Vagina (tissue), 2 donors: ENCODE measurements around the gene SOX12.

ENCODE experiments used
- POLR2A ChIP-seq, 2 donors: fragments of 450-650 bp; IDR thresholded peaks; one replicate each; pipeline ENCODE4 v1.6.1; 2017; ENCODE audit warnings: antibody characterized with exemption in 2 of 2, mild to moderate bottlenecking in 2 of 2, moderate library complexity in 2 of 2
- POLR2AphosphoS5 ChIP-seq, 2 donors: sonication (generic); formaldehyde crosslinking; IDR thresholded peaks; one replicate each; pipeline ENCODE4 v1.9.0; 2017; ENCODE audit warnings: antibody characterized with exemption in 2 of 2, mild to moderate bottlenecking in 2 of 2, low read depth in 1 of 2; ENCODE audit not compliant: insufficient read depth in 1 of 2
- TF ChIP-seq, protein P1 (sequence below), 3 experiments: fragments of 450-650 bp in 2 of 3; fragments of 200-600 bp in 1 of 3; sonication (generic) in 1 of 3; IDR thresholded peaks; one replicate each; pipeline ENCODE4 v1.5.1; 2017 to 2019; ENCODE audit warnings: antibody characterized with exemption in 3 of 3, mild to moderate bottlenecking in 2 of 3, moderate library complexity in 2 of 3

DNA sequence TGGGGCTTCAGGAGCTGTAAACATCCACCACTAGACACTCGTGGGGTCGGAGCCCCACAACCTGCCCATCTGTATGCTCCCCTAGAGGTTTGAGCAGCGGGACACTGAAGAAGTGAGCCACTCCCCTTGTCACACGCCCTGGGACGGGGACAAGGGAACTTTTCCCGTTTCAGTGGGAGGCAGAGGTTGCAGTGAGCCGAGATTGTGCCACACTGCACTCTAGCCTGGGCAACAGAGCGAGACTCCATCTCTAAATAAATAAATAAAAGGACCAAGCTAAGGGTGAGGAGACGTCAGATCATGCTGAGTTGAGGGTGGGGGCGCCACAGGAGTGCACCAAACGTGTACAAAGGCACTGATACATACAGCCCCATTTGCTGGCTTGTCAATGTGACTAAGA, 19.6 kb upstream of the SOX12 start:
- TF ChIP-seq POLR2A (IDR thresholded peaks at IDR 0.05) (no peak), POLR2AphosphoS5 (IDR thresholded peaks at IDR 0.05; ENCODE audit: insufficient read depth in 1 of 2, low read depth in 1 of 2) (no peak)
- TF ChIP-seq, protein P1, sequence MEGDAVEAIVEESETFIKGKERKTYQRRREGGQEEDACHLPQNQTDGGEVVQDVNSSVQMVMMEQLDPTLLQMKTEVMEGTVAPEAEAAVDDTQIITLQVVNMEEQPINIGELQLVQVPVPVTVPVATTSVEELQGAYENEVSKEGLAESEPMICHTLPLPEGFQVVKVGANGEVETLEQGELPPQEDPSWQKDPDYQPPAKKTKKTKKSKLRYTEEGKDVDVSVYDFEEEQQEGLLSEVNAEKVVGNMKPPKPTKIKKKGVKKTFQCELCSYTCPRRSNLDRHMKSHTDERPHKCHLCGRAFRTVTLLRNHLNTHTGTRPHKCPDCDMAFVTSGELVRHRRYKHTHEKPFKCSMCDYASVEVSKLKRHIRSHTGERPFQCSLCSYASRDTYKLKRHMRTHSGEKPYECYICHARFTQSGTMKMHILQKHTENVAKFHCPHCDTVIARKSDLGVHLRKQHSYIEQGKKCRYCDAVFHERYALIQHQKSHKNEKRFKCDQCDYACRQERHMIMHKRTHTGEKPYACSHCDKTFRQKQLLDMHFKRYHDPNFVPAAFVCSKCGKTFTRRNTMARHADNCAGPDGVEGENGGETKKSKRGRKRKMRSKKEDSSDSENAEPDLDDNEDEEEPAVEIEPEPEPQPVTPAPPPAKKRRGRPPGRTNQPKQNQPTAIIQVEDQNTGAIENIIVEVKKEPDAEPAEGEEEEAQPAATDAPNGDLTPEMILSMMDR (IDR thresholded peaks at IDR 0.05), result no peak
